Progenitor cell of endocrine pancreas (in vitro differentiated cells): ENCODE measurements around the gene INPP5E. TPM values are rescaled to one million over a fixed set of nuclear protein-coding genes. Genes with fewer than 3 reads are reported as not detected.

ENCODE experiments used
- DNase-seq: peaks from one replicate; pipeline ENCODE4 v3.0.0; 2021; ENCODE audit warnings: low spot score; ENCODE audit not compliant: unreplicated experiment
- H3K27ac Mint-ChIP-seq: 2 replicates; pipeline ENCODE4 v1.8.0; 2021; ENCODE audit warnings: mild to moderate bottlenecking, moderate library complexity, mixed read lengths
- H3K27me3 Mint-ChIP-seq: 2 replicates; pipeline ENCODE4 v1.8.0; 2021; ENCODE audit warnings: mixed read lengths
- H3K36me3 Mint-ChIP-seq: 2 replicates; pipeline ENCODE4 v1.8.0; 2022; ENCODE audit warnings: mixed read lengths; ENCODE audit not compliant: insufficient read depth
- H3K4me1 Mint-ChIP-seq: 2 replicates; pipeline ENCODE4 v1.8.0; 2021; ENCODE audit warnings: low read depth, mixed read lengths
- H3K4me3 Mint-ChIP-seq: 2 replicates; pipeline ENCODE4 v1.8.0; 2021; ENCODE audit warnings: low read depth, mild to moderate bottlenecking, moderate library complexity, mixed read lengths
- H3K9me3 Mint-ChIP-seq: 2 replicates; pipeline ENCODE4 v1.8.0; 2021; ENCODE audit warnings: low read depth, mixed read lengths
- long read RNA-seq: library from polyadenylated mRNA; unstranded; transcript quantifications from one replicate; pipeline ENCODE4 v2.0.0, GENCODE V29; 2020
- total RNA-seq: library from RNA; stranded (reverse); gene quantifications from 2 replicates; pipeline ENCODE4 v1.2.1, GENCODE V29; 2021
- TF ChIP-seq, protein P1 (sequence below): fragments of 200-600 bp; sonication (generic); IDR thresholded peaks from one replicate; pipeline ENCODE4 v1.5.0; 2021; ENCODE audit warnings: antibody characterized with exemption, mild to moderate bottlenecking; ENCODE audit not compliant: unreplicated experiment

INPP5E gene, protein sequence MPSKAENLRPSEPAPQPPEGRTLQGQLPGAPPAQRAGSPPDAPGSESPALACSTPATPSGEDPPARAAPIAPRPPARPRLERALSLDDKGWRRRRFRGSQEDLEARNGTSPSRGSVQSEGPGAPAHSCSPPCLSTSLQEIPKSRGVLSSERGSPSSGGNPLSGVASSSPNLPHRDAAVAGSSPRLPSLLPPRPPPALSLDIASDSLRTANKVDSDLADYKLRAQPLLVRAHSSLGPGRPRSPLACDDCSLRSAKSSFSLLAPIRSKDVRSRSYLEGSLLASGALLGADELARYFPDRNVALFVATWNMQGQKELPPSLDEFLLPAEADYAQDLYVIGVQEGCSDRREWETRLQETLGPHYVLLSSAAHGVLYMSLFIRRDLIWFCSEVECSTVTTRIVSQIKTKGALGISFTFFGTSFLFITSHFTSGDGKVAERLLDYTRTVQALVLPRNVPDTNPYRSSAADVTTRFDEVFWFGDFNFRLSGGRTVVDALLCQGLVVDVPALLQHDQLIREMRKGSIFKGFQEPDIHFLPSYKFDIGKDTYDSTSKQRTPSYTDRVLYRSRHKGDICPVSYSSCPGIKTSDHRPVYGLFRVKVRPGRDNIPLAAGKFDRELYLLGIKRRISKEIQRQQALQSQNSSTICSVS
- 25.1 and 26.2 TPM in 2 replicates for total RNA-seq
- long read RNA-seq, full-length matches to known transcripts, result 1 of 4 reads
- long read RNA-seq, partial matches to known transcripts, result 3 of 4 reads
- long read RNA-seq, other reads (novel, unspliced or antisense), result 0 of 4 reads

DNA sequence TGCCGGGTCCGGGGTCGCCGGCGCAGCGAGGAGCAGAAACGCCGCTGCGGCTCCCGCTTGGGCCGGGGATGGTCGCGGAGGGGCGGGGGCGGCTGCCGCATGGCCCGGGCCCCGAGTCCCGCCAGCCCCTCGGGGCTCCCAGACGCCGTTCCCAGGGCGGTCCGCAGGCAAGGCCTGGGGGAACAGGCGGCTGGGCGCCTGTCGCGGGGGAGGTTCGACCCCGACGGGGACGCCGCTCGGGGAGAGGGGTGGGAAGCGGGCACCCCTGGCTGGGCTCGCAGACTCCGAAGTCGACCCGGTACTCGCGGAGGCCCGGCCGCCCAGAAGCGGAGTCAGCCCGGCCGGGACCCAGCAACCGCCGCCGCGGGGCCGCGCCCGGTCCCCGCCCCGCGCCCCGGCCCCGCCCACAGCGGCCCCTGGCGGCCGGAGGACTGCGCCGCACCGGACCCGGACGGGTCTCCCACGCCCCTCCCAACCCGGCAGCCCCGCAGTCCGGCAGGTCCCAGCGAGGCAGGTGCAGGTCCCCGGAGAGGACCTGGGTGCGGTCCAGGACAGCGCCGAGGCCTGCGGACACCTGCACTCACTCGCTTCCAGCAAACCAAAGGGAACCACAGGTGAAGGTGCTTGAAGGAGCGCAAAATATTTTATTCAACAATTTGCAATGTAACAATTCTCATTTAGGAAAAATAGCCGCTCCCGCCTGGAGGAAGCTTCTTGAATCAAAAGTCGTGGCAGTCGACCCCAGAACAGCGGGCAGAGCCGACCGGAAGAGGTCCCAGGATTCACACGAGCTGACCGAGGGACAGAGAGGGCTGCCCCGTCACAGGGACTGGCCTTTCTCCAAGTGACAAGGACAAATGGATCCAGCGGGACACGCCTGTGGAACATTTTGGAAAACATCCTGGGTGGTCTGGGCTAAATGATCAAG, at the start of gene INPP5E:
TSS of gene INPP5E (minus strand) at position 365 of the 928 bp plus-strand sequence. CDS start 426 bp downstream, outside the sequence.
- TF ChIP-seq, protein P1, sequence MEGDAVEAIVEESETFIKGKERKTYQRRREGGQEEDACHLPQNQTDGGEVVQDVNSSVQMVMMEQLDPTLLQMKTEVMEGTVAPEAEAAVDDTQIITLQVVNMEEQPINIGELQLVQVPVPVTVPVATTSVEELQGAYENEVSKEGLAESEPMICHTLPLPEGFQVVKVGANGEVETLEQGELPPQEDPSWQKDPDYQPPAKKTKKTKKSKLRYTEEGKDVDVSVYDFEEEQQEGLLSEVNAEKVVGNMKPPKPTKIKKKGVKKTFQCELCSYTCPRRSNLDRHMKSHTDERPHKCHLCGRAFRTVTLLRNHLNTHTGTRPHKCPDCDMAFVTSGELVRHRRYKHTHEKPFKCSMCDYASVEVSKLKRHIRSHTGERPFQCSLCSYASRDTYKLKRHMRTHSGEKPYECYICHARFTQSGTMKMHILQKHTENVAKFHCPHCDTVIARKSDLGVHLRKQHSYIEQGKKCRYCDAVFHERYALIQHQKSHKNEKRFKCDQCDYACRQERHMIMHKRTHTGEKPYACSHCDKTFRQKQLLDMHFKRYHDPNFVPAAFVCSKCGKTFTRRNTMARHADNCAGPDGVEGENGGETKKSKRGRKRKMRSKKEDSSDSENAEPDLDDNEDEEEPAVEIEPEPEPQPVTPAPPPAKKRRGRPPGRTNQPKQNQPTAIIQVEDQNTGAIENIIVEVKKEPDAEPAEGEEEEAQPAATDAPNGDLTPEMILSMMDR, result peak; percentile 75
- peak; percentile 91 for DNase-seq
- Mint-ChIP-seq H3K27me3 (no peaks in the 10 kb centered on the region), H3K4me1 (peaks cover 17% of the 10 kb centered on the region), H3K9me3 (no peaks in the 10 kb centered on the region), H3K36me3 (peaks cover 17% of the 10 kb centered on the region), H3K27ac (no peak within 1 kb of the TSS), H3K4me3 (peak within 1 kb of the TSS; percentile 78)

DNA sequence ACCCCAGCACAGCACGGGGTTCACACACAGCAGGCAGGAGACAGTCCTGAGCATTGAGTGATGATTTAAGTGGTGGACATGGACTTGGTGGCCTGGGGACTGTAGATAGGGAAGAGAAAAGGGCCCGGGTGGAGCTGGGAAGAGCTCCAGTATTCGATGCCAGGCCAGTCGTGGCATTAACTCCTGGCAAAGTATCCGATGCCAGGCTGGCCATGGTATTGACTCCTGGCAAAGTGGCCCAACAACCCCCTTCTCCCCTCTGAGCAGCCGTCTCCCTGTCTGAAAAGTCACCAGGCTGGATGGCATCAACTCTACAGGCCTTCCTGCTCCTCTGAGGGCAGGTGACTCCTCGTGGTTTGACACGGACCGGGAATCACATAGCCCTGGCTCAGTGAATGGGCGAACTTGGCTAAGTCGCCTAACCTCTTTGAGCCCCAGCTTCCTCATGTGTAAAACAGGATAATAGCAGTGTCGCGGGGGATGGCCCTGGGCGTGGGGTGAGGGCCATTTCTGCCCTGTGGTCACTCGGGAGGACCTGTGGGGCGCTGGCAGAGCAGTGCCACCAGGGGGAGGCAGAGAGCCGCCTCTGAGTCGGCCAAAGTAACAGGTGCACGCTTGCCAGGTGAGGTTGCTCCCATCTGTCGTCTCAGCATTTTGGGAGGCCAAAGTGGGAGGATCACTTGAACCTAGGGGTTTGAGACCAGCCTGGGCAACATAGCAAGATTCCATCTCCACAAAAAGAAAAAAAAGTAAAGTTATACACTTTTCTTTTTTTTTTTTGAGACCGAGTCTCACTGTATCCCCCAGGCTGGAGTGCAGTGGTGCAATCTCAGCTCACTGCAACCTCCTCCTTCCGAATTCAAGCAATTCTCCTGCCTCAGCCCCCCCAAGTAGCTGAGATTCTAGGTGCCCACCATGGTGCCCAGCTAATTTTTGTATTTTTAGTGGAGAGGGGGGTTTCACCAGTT, 48.9 kb upstream of the INPP5E start:
- peak; percentile 84 for DNase-seq
- Mint-ChIP-seq H3K4me3 (no peak overlapping the region), H3K27ac (no peak overlapping the region), H3K4me1 (peaks cover 4% of the 10 kb centered on the region), H3K27me3 (peaks cover 18% of the 10 kb centered on the region), H3K36me3 (peaks cover 1% of the 10 kb centered on the region), H3K9me3 (no peaks in the 10 kb centered on the region)
- TF ChIP-seq, protein P1, result peak; percentile 98

DNA sequence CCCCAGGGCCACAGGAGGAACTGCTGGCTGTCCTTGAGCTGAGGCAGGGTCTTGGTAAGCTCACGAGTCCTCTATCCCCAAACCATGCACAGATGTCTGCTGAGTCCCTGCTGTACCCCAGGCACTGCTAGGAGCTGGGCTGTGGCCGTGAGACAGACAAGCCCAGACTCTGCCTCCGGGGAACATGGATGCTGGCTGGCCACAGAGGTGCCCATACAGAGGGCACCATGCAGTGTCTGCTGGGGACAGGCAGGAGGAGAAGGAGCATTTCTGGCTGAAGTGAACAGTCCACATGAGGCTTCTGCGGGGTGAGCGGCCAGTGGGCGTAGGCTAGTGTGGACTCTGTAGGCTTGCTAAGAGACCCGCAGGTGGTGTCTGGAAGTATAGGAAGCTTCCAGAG, 48.0 kb upstream of the INPP5E start:
- Mint-ChIP-seq H3K27ac (no peak overlapping the region), H3K27me3 (peaks cover 18% of the 10 kb centered on the region), H3K36me3 (peaks cover 1% of the 10 kb centered on the region), H3K9me3 (no peaks in the 10 kb centered on the region), H3K4me3 (no peak overlapping the region), H3K4me1 (peaks cover 4% of the 10 kb centered on the region)
- TF ChIP-seq, protein P1, result no peak
- no peak for DNase-seq

DNA sequence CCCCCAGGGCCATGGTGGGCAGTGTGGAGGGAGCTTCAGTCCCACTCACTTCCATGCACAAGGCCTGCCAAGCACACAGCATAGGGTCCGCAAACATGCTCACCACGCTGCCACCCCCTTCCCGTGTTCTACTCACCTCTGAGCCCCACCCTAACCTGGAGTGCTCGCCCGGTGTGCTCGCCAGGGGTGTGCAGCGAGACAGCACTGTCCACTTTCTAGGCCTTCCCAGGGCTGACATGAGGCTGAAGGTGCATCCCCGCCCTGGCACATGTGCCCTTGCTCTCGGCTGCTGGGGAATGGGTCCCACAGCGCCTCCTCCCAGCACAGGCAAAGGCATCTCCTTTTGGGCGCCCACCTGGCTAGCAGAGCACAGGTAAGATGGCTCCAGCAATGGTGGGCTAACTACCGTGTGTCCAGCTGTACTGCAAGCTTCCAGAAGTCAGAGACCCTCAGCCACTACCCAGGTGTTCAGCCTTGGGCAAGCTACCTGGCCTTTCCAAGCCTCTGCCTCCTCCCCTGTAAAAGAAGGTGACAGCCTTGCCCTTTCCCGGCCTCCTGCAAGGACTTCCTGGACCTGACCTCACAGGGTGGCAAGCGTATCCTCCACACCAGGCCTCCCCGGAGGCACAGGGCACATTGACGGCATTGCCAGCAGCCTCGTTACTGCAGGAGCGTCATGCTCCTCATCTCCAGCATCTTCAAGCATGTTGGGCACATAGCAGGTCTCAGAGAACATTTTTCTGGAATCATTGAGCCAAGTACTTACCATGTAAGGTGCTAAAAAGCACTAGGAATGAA, 47.4 kb upstream of the INPP5E start:
- H3K9me3 Mint-ChIP-seq, result no peaks in the 10 kb centered on the region
- peaks cover 5% of the 10 kb centered on the region for H3K4me1 Mint-ChIP-seq
- H3K27me3 Mint-ChIP-seq, result peaks cover 18% of the 10 kb centered on the region

More for the DNA sequence above, 47.4 kb upstream of the INPP5E start:
- Mint-ChIP-seq H3K4me3 (no peak overlapping the region), H3K36me3 (no peaks in the 10 kb centered on the region), H3K27ac (no peak overlapping the region)
- TF ChIP-seq, protein P1, result no peak
- no peak for DNase-seq
